SU-DHL-6 (cell line): ENCODE measurements around the gene MAN2B1.

Source experiments
- H2AFZ ChIP-seq: fragments of 200-600 bp; sonication (generic); 2 replicates; pipeline ENCODE4 v1.6.1; 2014; ENCODE audit warnings: low read depth, mild to moderate bottlenecking, moderate library complexity, mixed read lengths, antibody characterized with exemption, low read length; ENCODE audit not compliant: severe bottlenecking
- H3F3A ChIP-seq: fragments of 200-600 bp; shearing (Covaris generic); 2 replicates; pipeline ENCODE4 v1.6.0; 2016; ENCODE audit warnings: antibody characterized with exemption, mild to moderate bottlenecking; ENCODE audit not compliant: insufficient read depth
- H3K27ac ChIP-seq: fragments of 200-600 bp; sonication (generic); 2 replicates; pipeline ENCODE4 v1.5.1; 2016; ENCODE audit warnings: low read depth, mild to moderate bottlenecking, low read length, moderate library complexity, mixed read lengths
- H3K27me3 ChIP-seq: fragments of 200-600 bp; sonication (generic), shearing (Covaris generic); 2 replicates; pipeline ENCODE4 v1.6.0; 2014; ENCODE audit warnings: mild to moderate bottlenecking, low read length
- H3K36me3 ChIP-seq: fragments of 200-600 bp; sonication (generic); 2 replicates; pipeline ENCODE4 v1.6.1; 2014; ENCODE audit warnings: mild to moderate bottlenecking, low read length, mixed read lengths
- H3K4me2 ChIP-seq: fragments of 300-600, 200-600 bp; shearing (Covaris generic), sonication (generic); 2 replicates; pipeline ENCODE4 v1.6.0; 2014; ENCODE audit warnings: low read length, low read depth, mild to moderate bottlenecking; ENCODE audit not compliant: poor library complexity, severe bottlenecking
- H3K4me3 ChIP-seq: fragments of 200-600 bp; sonication (generic); 2 replicates; pipeline ENCODE4 v1.5.1; 2014; ENCODE audit warnings: antibody characterized with exemption, low read length, mild to moderate bottlenecking, mixed read lengths; ENCODE audit not compliant: insufficient read depth, poor library complexity, severe bottlenecking
- H3K79me2 ChIP-seq: fragments of 200-600 bp; sonication (generic); 2 replicates; pipeline ENCODE4 v1.6.1; 2014; ENCODE audit warnings: mild to moderate bottlenecking, low read length, moderate library complexity; ENCODE audit not compliant: insufficient read depth
- H3K9ac ChIP-seq: fragments of 200-600 bp; sonication (generic); 2 replicates; pipeline ENCODE4 v1.7.0; 2014; ENCODE audit warnings: mild to moderate bottlenecking, low read length
- H3K9me2 ChIP-seq: fragments of 200-600 bp; sonication (generic); replicated peaks from 2 replicates; pipeline ENCODE4 v1.6.1; 2014; ENCODE audit warnings: low read length; ENCODE audit not compliant: insufficient read depth
- H3K9me3 ChIP-seq: fragments of 200-600 bp; sonication (generic); 2 replicates; pipeline ENCODE4 v1.6.1; 2014; ENCODE audit warnings: low read length, mixed read lengths; ENCODE audit not compliant: insufficient read depth
- H4K20me1 ChIP-seq: fragments of 200-600 bp; sonication (generic); 2 replicates; pipeline ENCODE4 v1.6.1; 2014; ENCODE audit warnings: low read depth, mild to moderate bottlenecking, antibody characterized with exemption, low read length, moderate library complexity, mixed read lengths
- EZH2phosphoT487 ChIP-seq: fragments of 200-600 bp; sonication (generic), shearing (Covaris generic); conservative IDR thresholded peaks from 2 replicates; pipeline ENCODE4 v1.6.1; 2018; ENCODE audit warnings: mild to moderate bottlenecking, antibody characterized with exemption, low read length, moderate library complexity, mixed read lengths
- TF ChIP-seq, protein P1 (sequence below): fragments of 200-600 bp; sonication (generic); IDR thresholded peaks from one replicate; pipeline ENCODE4 v1.5.1; 2017; ENCODE audit warnings: antibody characterized with exemption, mild to moderate bottlenecking, low read length, moderate library complexity; ENCODE audit not compliant: insufficient read depth, poor library complexity, severe bottlenecking

Gene MAN2B1

GRCh38 chr19:12649941-12650340 lies 16.6 kb downstream of the MAN2B1 start:
- H3F3A ChIP-seq: no peaks in the 10 kb centered on the region
- no peak overlapping the region for H3K4me3 ChIP-seq
- TF ChIP-seq, protein P1, sequence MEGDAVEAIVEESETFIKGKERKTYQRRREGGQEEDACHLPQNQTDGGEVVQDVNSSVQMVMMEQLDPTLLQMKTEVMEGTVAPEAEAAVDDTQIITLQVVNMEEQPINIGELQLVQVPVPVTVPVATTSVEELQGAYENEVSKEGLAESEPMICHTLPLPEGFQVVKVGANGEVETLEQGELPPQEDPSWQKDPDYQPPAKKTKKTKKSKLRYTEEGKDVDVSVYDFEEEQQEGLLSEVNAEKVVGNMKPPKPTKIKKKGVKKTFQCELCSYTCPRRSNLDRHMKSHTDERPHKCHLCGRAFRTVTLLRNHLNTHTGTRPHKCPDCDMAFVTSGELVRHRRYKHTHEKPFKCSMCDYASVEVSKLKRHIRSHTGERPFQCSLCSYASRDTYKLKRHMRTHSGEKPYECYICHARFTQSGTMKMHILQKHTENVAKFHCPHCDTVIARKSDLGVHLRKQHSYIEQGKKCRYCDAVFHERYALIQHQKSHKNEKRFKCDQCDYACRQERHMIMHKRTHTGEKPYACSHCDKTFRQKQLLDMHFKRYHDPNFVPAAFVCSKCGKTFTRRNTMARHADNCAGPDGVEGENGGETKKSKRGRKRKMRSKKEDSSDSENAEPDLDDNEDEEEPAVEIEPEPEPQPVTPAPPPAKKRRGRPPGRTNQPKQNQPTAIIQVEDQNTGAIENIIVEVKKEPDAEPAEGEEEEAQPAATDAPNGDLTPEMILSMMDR: no peak
- TF ChIP-seq EZH2phosphoT487: no peak
- H4K20me1 ChIP-seq: no peaks in the 10 kb centered on the region
- H3K9me2 ChIP-seq: no peaks in the 10 kb centered on the region
- no peak overlapping the region for H3K27ac ChIP-seq
- no peaks in the 10 kb centered on the region for H3K36me3 ChIP-seq
- no peaks in the 10 kb centered on the region for H3K27me3 ChIP-seq
- no peak overlapping the region for H3K9ac ChIP-seq
- no peaks in the 10 kb centered on the region for H3K9me3 ChIP-seq
- no peak overlapping the region for H3K4me2 ChIP-seq
- no peaks in the 10 kb centered on the region for H3K79me2 ChIP-seq
- no peak overlapping the region for H2AFZ ChIP-seq

DNA sequence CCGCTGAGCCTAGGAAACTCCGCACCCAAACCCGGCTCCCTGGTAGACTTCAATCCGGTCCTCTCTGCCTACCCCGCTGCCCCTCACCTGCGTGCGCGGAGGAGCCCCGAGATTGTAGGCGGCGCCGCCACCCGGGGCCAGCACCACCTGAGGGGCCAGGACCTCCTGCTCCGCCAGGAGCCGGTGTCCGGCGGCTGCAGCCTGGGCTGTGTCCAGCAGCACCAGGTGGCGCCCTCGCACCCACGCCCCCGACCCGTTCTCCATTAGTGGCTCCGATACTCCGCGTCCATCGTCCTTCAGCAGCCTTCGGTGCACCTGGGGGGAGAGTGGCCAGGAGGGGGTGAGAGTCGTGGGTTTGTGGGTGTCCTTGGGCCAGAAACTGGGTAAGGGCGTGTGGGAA lies 18.5 kb downstream of the MAN2B1 start:
- no peaks in the 10 kb centered on the region for H4K20me1 ChIP-seq
- TF ChIP-seq, protein P1: no peak
- no peak for TF ChIP-seq EZH2phosphoT487
- H3K4me3 ChIP-seq: no peak overlapping the region
- H3K36me3 ChIP-seq: no peaks in the 10 kb centered on the region
- no peaks in the 10 kb centered on the region for H3K9me2 ChIP-seq
- no peaks in the 10 kb centered on the region for H3K27me3 ChIP-seq
- no peak overlapping the region for H3K9ac ChIP-seq
- no peaks in the 10 kb centered on the region for H3F3A ChIP-seq
- no peaks in the 10 kb centered on the region for H3K9me3 ChIP-seq
- H3K79me2 ChIP-seq: no peaks in the 10 kb centered on the region
- no peak overlapping the region for H3K4me2 ChIP-seq
- H2AFZ ChIP-seq: no peak overlapping the region
- H3K27ac ChIP-seq: no peak overlapping the region

GRCh38 chr19:12647490-12648071 lies 19.0 kb downstream of the MAN2B1 start:
- Histone ChIP-seq H3K9ac (no peak overlapping the region), H3K36me3 (no peaks in the 10 kb centered on the region), H3F3A (no peaks in the 10 kb centered on the region), H3K4me2 (no peak overlapping the region), H2AFZ (no peak overlapping the region), H3K9me3 (no peaks in the 10 kb centered on the region), H3K9me2 (no peaks in the 10 kb centered on the region), H3K27me3 (no peaks in the 10 kb centered on the region), H3K4me3 (no peak overlapping the region), H3K27ac (no peak overlapping the region), H3K79me2 (no peaks in the 10 kb centered on the region), H4K20me1 (no peaks in the 10 kb centered on the region)
- no peak for TF ChIP-seq EZH2phosphoT487
- TF ChIP-seq, protein P1: no peak
